ENCODE measurements around the gene SLC4A2. TPM values are rescaled to one million over a fixed set of nuclear protein-coding genes. Genes with fewer than 3 reads are reported as not detected.

SLC4A2 gene
- total RNA-seq, 4 donors from 2014 or later: 74.3 to 111 (median 91.4) TPM

- no peak for DNase-seq (ENCODE audit: low spot score in 2 of 2)
- no peak overlapping the region for H3K27ac ChIP-seq
- peaks cover 0 to 33% (median 23%) of the 10 kb centered on the region in 4 donors for H3K4me1 ChIP-seq
- H3K9me3 ChIP-seq: no peaks in the 10 kb centered on the region
- peaks cover 6 to 68% (median 19%) of the 10 kb centered on the region in 3 donors for H3K36me3 ChIP-seq
- 87 to 95% methylated on average over 14 of the region's 14 CpGs for WGBS, 2 donors
- no peak overlapping the region for H3K4me3 ChIP-seq
- H3K27me3 ChIP-seq: no peaks in the 10 kb centered on the region
- TF ChIP-seq, protein P1, sequence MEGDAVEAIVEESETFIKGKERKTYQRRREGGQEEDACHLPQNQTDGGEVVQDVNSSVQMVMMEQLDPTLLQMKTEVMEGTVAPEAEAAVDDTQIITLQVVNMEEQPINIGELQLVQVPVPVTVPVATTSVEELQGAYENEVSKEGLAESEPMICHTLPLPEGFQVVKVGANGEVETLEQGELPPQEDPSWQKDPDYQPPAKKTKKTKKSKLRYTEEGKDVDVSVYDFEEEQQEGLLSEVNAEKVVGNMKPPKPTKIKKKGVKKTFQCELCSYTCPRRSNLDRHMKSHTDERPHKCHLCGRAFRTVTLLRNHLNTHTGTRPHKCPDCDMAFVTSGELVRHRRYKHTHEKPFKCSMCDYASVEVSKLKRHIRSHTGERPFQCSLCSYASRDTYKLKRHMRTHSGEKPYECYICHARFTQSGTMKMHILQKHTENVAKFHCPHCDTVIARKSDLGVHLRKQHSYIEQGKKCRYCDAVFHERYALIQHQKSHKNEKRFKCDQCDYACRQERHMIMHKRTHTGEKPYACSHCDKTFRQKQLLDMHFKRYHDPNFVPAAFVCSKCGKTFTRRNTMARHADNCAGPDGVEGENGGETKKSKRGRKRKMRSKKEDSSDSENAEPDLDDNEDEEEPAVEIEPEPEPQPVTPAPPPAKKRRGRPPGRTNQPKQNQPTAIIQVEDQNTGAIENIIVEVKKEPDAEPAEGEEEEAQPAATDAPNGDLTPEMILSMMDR (IDR thresholded peaks at IDR 0.05): no peak
- TF ChIP-seq EP300 (IDR thresholded peaks at IDR 0.05) (no peak), POLR2A (IDR thresholded peaks at IDR 0.05) (no peak)
Observed at GRCh38 chr7:151065516-151065915, 6.1 kb downstream of the SLC4A2 start.

DNA sequence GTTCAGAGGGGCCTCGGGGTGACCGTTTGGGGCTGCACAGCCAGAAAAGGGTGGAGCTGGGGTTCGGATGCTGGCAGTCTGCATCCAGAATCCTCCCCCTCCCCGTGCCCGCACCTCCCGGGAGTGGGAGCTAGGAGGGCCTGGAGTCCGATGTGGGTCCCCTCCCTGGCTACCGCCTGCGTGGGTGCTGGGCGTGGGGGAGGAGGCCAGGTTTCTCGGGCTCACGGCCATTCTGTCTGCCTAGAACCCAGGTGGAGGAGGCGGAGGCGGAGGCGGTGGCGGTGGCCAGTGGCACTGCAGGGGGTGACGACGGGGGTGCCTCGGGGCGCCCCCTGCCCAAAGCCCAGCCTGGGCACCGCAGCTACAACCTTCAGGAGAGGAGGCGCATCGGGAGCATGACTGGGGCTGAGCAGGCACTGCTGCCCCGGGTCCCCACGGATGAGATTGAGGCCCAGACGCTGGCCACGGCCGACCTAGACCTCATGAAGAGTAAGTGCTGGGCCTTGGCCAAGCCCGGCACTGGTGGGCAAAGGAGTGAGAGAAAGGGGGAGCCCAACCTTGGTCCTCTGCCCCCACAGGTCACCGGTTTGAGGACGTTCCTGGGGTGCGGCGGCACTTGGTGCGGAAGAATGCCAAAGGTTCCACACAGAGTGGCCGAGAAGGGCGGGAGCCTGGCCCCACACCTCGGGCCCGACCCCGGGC is 7.0 kb downstream of the SLC4A2 start:
- Histone ChIP-seq H3K36me3 (peaks cover 6 to 77% (median 28%) of the 10 kb centered on the region in 3 donors), H3K9me3 (no peaks in the 10 kb centered on the region), H3K27ac (no peak overlapping the region), H3K27me3 (no peaks in the 10 kb centered on the region), H3K4me3 (no peak overlapping the region), H3K4me1 (peaks cover 0 to 24% (median 14%) of the 10 kb centered on the region in 4 donors)
- DNase-seq (ENCODE audit: low spot score in 2 of 2): no peak
- WGBS, 2 donors: 89 to 94% methylated on average over 39 of the region's 39 CpGs
- no peak for TF ChIP-seq EP300 (IDR thresholded peaks at IDR 0.05)
- TF ChIP-seq POLR2A (IDR thresholded peaks at IDR 0.05): no peak
- TF ChIP-seq, protein P1 (IDR thresholded peaks at IDR 0.05): no peak

GRCh38 chr7:151068069-151068773 is 8.8 kb downstream of the SLC4A2 start:
- TF ChIP-seq EP300 (IDR thresholded peaks at IDR 0.05) (no peak), POLR2A (IDR thresholded peaks at IDR 0.05) (no peak)
- TF ChIP-seq, protein P1 (IDR thresholded peaks at IDR 0.05): no peak
- Histone ChIP-seq H3K27ac (no peak overlapping the region), H3K4me1 (peaks cover 0 to 6% (median 0%) of the 10 kb centered on the region in 4 donors), H3K4me3 (no peak overlapping the region), H3K9me3 (no peaks in the 10 kb centered on the region), H3K27me3 (no peaks in the 10 kb centered on the region), H3K36me3 (peaks cover 6 to 95% (median 31%) of the 10 kb centered on the region in 3 donors)
- DNase-seq (ENCODE audit: low spot score in 2 of 2): no peak
- 83 to 84% methylated on average over 12 of the region's 12 CpGs for WGBS, 2 donors

GRCh38 chr7:151069841-151070573 is 10.6 kb downstream of the SLC4A2 start:
- Histone ChIP-seq H3K9me3 (no peaks in the 10 kb centered on the region), H3K27me3 (no peaks in the 10 kb centered on the region), H3K27ac (no peak overlapping the region), H3K36me3 (peaks cover 2 to 100% (median 29%) of the 10 kb centered on the region in 3 donors), H3K4me3 (no peak overlapping the region), H3K4me1 (no peaks in the 10 kb centered on the region)
- WGBS, 2 donors: 84 to 90% methylated on average over 16 to 17 of the region's 17 CpGs
- TF ChIP-seq EP300 (IDR thresholded peaks at IDR 0.05) (no peak), POLR2A (IDR thresholded peaks at IDR 0.05) (no peak)
- TF ChIP-seq, protein P1 (IDR thresholded peaks at IDR 0.05): no peak
- no peak for DNase-seq (ENCODE audit: low spot score in 2 of 2)

Data from tibial nerve (tissue), 4 donors.